Prostate gland (tissue), 2 donors: Measurements from ENCODE around the gene PDCD10.

Source experiments
- CTCF ChIP-seq, 4 experiments: fragments of 200-600 bp in 2 of 4; fragments of 450-650 bp in 2 of 4; sonication (generic) in 2 of 4; IDR thresholded peaks; 1 replicate in 3 of 4; 2 replicates in 1 of 4; pipeline ENCODE4 v1.5.1; 2016 to 2019; ENCODE audit warnings: antibody characterized with exemption in 4 of 4, mild to moderate bottlenecking in 2 of 4, moderate library complexity in 2 of 4
- POLR2AphosphoS5 ChIP-seq: sonication (generic); formaldehyde crosslinking; IDR thresholded peaks from one replicate; pipeline ENCODE4 v1.6.1; 2017; ENCODE audit warnings: antibody characterized with exemption

- no peak for TF ChIP-seq CTCF (IDR thresholded peaks at IDR 0.05)
- TF ChIP-seq POLR2AphosphoS5 = no peak
Measured at GRCh38 chr3:167728176-167728575, 6.5 kb downstream of the PDCD10 start.
